ENCODE data around the gene MBNL2. TPM values are rescaled to one million over a fixed set of nuclear protein-coding genes. Genes with fewer than 3 reads are reported as not detected.
A peak's percentile ranks its signal among the peaks of the same experiment; 100 is the strongest.
"Not testable (repeated sequence)": the region's sequence is repeated elsewhere in the genome, so short reads cannot be mapped to it uniquely, and the experiment has no call there.

The MBNL2 gene, protein sequence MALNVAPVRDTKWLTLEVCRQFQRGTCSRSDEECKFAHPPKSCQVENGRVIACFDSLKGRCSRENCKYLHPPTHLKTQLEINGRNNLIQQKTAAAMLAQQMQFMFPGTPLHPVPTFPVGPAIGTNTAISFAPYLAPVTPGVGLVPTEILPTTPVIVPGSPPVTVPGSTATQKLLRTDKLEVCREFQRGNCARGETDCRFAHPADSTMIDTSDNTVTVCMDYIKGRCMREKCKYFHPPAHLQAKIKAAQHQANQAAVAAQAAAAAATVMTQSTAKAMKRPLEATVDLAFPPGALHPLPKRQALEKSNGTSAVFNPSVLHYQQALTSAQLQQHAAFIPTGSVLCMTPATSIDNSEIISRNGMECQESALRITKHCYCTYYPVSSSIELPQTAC
- total RNA-seq: 28.1 TPM

- ATAC-seq: peak; percentile 98
Measured at GRCh38 chr13:97221989-97222700, at the start of gene MBNL2. TSS of gene MBNL2 (plus strand) at chr13:97222333. CDS start at chr13:97276236, 53,903 bp downstream.

DNA sequence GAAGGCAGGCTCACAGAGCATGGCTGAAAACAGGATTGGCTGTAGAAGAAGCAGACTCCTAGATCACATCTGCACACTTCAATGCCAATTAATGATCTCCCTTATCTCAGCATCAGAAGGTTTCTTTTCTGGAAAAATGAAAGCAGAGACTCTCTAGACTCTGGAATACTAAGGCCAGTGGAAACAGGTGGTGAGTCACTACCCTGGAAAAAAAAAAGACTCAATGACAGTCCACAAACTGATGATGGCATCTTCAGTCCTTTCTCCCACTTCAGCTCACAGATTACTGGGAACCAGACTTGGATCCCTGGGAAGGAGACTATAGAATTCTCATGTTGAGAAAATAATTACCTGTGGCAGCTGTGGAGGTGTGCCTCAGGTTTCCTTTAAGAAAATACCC lies 47.5 kb upstream of the MBNL2 start:
- ATAC-seq: no peak

GRCh38 chr13:97175041-97175440 lies 47.1 kb upstream of the MBNL2 start:
- ATAC-seq: no peak

GRCh38 chr13:97179501-97179900 lies 42.6 kb upstream of the MBNL2 start:
- peak; percentile 75 for ATAC-seq

- ATAC-seq: peak; percentile 65
Measured at GRCh38 chr13:97182111-97182890, 39.8 kb upstream of the MBNL2 start.

GRCh38 chr13:97185291-97185690 lies 36.8 kb upstream of the MBNL2 start:
- ATAC-seq: no peak

GRCh38 chr13:97185751-97186150 lies 36.4 kb upstream of the MBNL2 start:
- no peak for ATAC-seq

DNA sequence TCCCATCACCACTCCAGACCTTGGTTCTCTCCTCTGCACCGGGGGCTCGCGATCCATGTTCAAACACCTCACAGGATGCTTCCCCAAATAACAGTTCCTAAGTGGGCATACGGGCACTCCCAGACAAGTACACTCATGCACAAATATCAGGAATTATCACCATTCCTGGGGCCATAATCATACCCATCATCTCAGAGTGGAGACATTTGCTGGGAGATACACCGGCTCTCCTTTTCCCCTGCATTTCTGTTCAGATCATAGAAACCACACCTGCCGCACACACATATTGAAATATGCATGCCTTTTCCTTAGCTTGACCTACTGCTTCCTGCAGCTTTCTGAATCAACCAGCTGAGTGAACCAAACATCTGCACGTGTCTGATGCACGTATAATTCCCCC lies 33.9 kb upstream of the MBNL2 start:
- no peak for ATAC-seq

- ATAC-seq: no peak
Measured at GRCh38 chr13:97189928-97190327, 32.2 kb upstream of the MBNL2 start.

DNA sequence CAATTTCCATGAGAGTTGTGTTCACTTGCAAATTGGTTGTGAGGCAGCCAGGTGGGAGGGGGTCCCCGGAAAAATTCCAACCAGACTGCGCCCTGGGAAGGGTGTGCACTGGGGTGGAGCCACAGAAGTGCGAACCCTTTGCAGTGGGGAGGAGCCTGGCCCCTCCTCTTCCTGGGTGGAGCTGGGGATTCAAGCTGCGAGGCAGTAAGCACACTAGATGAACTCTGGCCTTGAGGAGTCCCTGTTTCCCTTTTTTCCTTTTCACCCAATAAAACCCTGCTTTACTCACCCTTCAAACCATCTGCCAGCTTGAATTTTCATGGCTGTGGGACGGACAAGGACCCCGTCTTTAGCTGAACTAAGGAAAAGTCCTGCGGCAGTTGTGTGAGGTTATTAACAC lies 31.0 kb upstream of the MBNL2 start:
- no peak for ATAC-seq

GRCh38 chr13:97191615-97192014 lies 30.5 kb upstream of the MBNL2 start:
- ATAC-seq: no peak

DNA sequence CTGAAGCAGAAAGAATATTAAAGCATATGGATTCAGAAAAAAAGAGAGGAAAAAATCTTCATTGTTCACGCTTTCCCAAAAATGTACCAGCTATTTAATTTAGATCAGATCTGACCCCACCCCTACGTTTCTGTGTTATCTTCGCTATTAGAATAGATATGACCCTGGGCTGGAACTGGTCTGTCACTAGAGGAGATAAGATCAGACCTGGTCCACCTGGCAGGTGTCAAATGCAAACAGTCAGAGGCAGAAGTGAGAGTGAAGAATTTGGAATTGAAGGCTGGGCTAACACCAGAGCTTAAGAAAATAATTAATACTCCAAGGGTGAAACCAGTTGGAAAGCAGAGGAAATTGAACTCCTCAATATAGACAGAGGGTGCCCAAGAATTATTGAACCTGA lies 30.0 kb upstream of the MBNL2 start:
- ATAC-seq: no peak

GRCh38 chr13:97193577-97193976 lies 28.6 kb upstream of the MBNL2 start:
- no peak for ATAC-seq

DNA sequence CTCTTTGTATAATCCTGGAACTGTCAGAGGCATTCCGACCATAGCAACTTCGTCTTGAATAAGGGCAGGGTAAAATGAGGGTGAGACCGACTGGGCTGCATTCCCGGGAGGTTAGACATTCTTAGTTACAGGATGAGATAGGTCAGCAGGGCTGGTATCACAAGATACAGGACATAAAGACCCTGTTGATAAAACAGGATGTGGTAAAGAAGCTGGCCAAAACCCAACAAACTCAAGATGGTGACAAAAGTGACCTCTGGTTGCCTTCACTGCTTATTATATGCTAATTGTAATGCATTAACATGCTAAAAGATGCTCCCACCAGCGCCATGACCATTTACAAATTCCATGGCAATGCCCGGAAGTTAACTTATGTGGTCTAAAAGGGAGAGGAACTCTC lies 27.7 kb upstream of the MBNL2 start:
- ATAC-seq: no peak

DNA sequence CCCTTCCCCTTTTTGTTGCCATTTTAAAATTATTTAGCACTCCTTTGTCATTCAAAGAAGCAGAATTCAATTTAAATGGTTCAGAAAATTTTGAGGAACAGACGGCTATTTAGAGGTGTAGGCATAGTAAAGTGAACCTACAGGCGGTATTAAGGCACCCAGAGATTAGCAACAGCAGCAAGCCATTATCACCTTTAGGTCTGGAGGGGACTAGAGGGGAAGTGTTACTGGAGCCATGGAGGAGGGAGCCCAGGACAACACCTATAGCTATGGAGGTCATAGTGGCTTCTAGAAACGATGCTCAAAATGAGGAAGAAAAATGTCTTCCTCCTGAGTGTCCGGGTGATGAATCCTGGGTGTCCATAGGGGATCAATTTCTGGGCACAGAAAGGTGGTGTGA lies 25.8 kb upstream of the MBNL2 start:
- ATAC-seq: no peak

DNA sequence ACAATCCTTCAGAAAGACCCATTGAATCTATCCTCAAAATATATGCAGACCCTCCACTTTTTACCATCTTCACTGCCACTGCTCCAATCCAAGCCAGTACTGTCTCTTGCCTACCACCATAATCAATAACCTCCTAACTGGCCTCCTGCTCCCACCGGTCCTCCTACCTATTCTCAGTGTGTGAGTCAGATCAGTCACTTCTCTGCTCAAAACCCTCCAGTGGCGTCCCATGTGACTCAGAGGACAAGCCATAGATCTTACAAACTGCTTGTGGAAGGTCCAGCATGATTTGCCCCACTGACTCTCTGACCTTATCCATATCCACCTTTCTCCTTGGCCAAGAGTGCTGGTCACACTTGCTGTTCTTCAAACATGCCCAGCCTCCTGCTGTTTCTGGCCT lies 23.4 kb upstream of the MBNL2 start:
- ATAC-seq: no peak

DNA sequence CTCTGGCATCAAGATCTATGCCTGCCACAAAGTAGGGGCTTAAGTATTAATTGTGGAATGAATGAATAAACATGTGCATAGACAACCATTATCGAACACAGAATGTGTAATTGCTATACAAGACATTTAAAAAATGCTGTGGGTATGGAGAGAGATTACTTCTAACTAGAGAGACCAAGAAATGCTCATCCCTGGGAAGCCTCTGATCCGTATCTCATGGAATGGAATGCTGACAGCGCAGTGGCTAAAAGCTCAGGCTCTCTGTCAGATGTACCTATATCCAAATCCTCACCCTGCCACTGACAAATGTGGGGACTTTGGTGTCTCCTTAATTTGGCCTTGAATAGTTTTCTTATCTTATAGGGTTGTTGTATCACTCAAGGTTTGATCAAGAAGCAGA lies 22.7 kb upstream of the MBNL2 start:
- ATAC-seq: no peak

DNA sequence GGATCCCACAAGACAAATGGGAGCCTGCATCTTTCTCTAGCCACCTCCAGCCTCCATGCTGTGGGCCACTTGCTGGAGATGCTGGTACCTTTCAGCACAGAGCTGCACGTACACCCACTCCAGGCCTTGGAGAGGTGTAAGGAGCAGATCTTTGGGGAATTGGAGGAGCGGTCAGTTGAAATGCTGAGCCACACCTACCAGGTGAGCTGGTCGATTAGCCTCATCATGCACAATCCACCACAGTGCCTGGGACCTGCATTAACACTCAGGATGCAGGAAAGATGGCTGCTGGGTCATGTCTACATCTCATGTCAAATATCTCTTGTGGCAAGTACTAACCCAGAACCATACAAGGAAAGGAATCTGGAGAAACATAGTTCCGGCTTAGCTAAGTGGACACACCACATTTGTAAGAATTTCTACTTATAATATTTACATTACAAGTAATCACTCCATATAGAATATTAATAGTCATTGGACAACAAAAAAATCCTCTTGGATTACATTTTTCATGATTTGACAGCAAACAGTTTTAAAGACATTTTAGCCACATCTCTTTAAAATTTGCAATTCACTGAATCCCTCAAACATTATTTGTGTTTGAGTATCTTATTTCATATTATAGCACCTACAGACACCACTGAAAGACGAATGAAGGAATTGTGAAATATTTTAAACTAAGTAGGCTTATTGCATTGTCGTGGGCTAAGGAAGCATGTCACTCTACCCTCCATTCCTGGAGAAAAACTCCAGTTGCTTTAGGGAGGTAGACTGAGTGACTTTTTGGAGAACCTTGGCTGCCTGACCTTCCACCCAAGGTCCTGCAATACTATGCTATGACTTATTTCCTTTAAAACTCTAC lies 21.8 kb upstream of the MBNL2 start:
- ATAC-seq: no peak

GRCh38 chr13:97202761-97203160 lies 19.4 kb upstream of the MBNL2 start:
- no peak for ATAC-seq

GRCh38 chr13:97205465-97205864 lies 16.7 kb upstream of the MBNL2 start:
- no peak for ATAC-seq

DNA sequence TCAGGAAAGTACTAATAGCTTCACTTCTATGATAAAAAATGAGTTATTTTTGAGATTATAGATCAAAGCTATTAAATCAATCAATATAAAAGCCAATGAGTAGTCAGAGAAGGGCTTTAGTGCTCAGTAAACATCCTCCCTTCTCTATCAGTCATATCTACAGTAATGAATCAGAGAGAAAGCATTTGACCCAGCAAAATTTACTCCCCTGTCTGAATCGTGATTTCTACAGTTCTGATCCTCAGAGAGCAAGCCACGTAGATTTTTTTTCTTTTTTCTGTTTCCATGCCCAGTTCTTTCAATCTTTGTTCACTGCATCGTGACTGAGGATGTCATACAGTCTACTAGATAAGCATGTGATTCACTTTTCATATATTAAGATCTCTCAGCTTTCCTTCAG lies 16.2 kb upstream of the MBNL2 start:
- no peak for ATAC-seq

DNA sequence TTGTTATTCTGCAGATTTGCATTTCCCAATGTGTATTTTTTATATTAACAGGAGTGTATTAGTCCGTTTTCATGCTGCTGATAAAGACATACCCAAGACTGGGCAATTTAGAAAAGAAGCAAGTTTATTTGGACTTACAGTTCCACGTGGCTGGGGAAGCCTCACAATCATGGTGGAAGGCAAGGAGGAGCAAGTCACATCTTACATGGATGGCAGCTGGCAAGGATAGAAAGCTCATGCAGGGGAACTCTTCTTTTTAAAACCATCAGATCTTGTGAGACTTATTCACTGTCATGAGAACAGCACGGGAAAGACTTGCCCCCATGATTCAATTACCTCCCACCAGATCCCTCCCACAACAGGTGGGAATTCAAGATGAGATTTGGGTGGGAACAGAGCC lies 14.9 kb upstream of the MBNL2 start:
- not testable (repeated sequence) for ATAC-seq

All from esophagus mucosa (tissue), 1 donor.